ENCODE results near the gene MOB3C.

- no peak for TF ChIP-seq CTCF (conservative IDR thresholded peaks at IDR 0.05; ENCODE audit: low read depth, low read length)
- TF ChIP-seq BHLHE40 (IDR thresholded peaks at IDR 0.05; ENCODE audit: low read depth, low read length) = no peak
- TF ChIP-seq POLR2A (IDR thresholded peaks at IDR 0.05; ENCODE audit: low read depth, low read length) = no peak
- TF ChIP-seq CEBPB (IDR thresholded peaks at IDR 0.05; ENCODE audit: low read depth, low read length) = no peak
- no peak for TF ChIP-seq RFX5 (IDR thresholded peaks at IDR 0.05; ENCODE audit: low read depth, low read length)
- TF ChIP-seq RAD21 (IDR thresholded peaks at IDR 0.05; ENCODE audit: low read length) = no peak
- TF ChIP-seq MXI1 (IDR thresholded peaks at IDR 0.05; ENCODE audit: borderline replicate concordance, low read depth, low read length) = no peak
- TF ChIP-seq USF2 (IDR thresholded peaks at IDR 0.05; ENCODE audit: low read depth, low read length) = no peak
Measured at GRCh38 chr1:46599059-46599970, 17.3 kb downstream of the MOB3C start.

All from IMR-90 (cell line).